OCI-LY7 (cell line): ENCODE results near the gene KIF17. TPM values are rescaled to one million over a fixed set of nuclear protein-coding genes. Genes with fewer than 3 reads are reported as not detected.

Source experiments
- BruUV-seq: library from RNA; stranded (reverse); fragments of 400-500 nt; replicated peaks from 2 replicates; lab custom pipeline; 2021; lab: Mats Ljungman, UMichigan
- CTCF ChIA-PET: fragments of 300-600 bp; sonication (Branson Sonifier 250); formaldehyde crosslinking; loops from one replicate; lab custom pipeline; 2022; ENCODE audit warnings: antibody characterized with exemption; ENCODE audit not compliant: unreplicated experiment; lab: Charles Lee
- POLR2A ChIA-PET: fragments of 300-600 bp; sonication (Branson Sonifier 250); formaldehyde crosslinking; loops from one replicate; lab custom pipeline; 2022; ENCODE audit warnings: antibody characterized with exemption; lab: Charles Lee
- DNase-seq: peaks from one replicate; pipeline ENCODE4 v3.0.0-alpha.2; 2015; ENCODE audit warnings: low spot score
- H2AFZ ChIP-seq: fragments of 200-600 bp; sonication (generic), shearing (Covaris generic); 2 replicates; pipeline ENCODE4 v1.6.1; 2014; ENCODE audit warnings: mild to moderate bottlenecking, antibody characterized with exemption, low read length, moderate library complexity
- H3K27ac ChIP-seq: fragments of 200-600 bp; sonication (generic); 2 replicates; pipeline ENCODE4 v1.5.1; 2014; ENCODE audit warnings: mixed run types, low read depth, mild to moderate bottlenecking, moderate library complexity, low read length, inconsistent platforms; ENCODE audit not compliant: poor library complexity, severe bottlenecking
- H3K36me3 ChIP-seq: fragments of 200-600 bp; sonication (generic); 2 replicates; pipeline ENCODE4 v1.6.1; 2014; ENCODE audit warnings: mild to moderate bottlenecking, antibody characterized with exemption, low read length, moderate library complexity, mixed read lengths; ENCODE audit not compliant: insufficient read depth
- H3K4me1 ChIP-seq: fragments of 200-600 bp; sonication (generic); 2 replicates; pipeline ENCODE4 v1.5.1; 2014; ENCODE audit warnings: mild to moderate bottlenecking, low read length; ENCODE audit not compliant: insufficient read depth, poor library complexity, severe bottlenecking
- H3K4me2 ChIP-seq: fragments of 200-600 bp; sonication (generic); 2 replicates; pipeline ENCODE4 v1.6.1; 2014; ENCODE audit warnings: mild to moderate bottlenecking, low read length
- H3K4me3 ChIP-seq: fragments of 200-600 bp; sonication (generic); 2 replicates; pipeline ENCODE4 v1.5.1; 2014; ENCODE audit warnings: mild to moderate bottlenecking, low read depth, low read length; ENCODE audit not compliant: poor library complexity, severe bottlenecking
- H3K79me2 ChIP-seq: fragments of 200-600 bp; sonication (generic); 2 replicates; pipeline ENCODE4 v1.6.1; 2016; ENCODE audit warnings: low read depth, mild to moderate bottlenecking, low read length, moderate library complexity, mixed read lengths; ENCODE audit not compliant: insufficient read depth
- H3K9me2 ChIP-seq: fragments of 200-600 bp; sonication (generic); 2 replicates; pipeline ENCODE4 v1.6.1; 2016; ENCODE audit warnings: mild to moderate bottlenecking, low read length, mixed read lengths; ENCODE audit not compliant: insufficient read depth
- H3K9me3 ChIP-seq: fragments of 200-600 bp; sonication (generic); 2 replicates; pipeline ENCODE4 v1.6.1; 2014; ENCODE audit warnings: mild to moderate bottlenecking, mixed run types, low read length, mixed read lengths
- H4K20me1 ChIP-seq: fragments of 200-600 bp; sonication (generic); 2 replicates; pipeline ENCODE4 v1.6.1; 2014; ENCODE audit warnings: mild to moderate bottlenecking, antibody characterized with exemption, low read length, moderate library complexity, mixed read lengths; ENCODE audit not compliant: insufficient read depth
- CTCF ChIP-seq: fragments of 200-600 bp; sonication (generic); conservative IDR thresholded peaks from 2 replicates; pipeline ENCODE4 v1.5.1; 2014; ENCODE audit warnings: mild to moderate bottlenecking, antibody characterized with exemption, low read length, moderate library complexity, mixed read lengths
- EZH2phosphoT487 ChIP-seq: fragments of 200-600 bp; sonication (generic); IDR thresholded peaks from 2 replicates; pipeline ENCODE4 v1.6.1; 2018; ENCODE audit warnings: low read depth, borderline replicate concordance, mild to moderate bottlenecking, mixed run types, antibody characterized with exemption, low read length, moderate library complexity, mixed read lengths
- intact Hi-C: fragments of 100-400 bp; cut with micrococcal nuclease; formaldehyde crosslinking; loops from one replicate; pipeline ENCODE4 v1.10.0; 2022; ENCODE audit not compliant: unreplicated experiment
- total RNA-seq, 2 experiments: library from RNA; depleted of rRNA in 1 of 2; stranded (reverse); fragments of >200 nt in 1 of 2; shearing (Covaris generic) in 1 of 2; gene quantifications; 2 replicates each; pipeline ENCODE4 v1.2.3, GENCODE V29; 2014 to 2022

Gene KIF17
- total RNA-seq, 2 experiments from 2014 or later: 1.1 TPM; not detected in 1

- intact Hi-C loops: loop anchor here (2.0 to 10.0 kb wide), 3 partner anchors 58 to 418 kb away; no protein-coding TSS in a partner anchor
- Histone ChIP-seq H3K9me2 (no peaks in the 10 kb centered on the region), H3K9me3 (0 out of 2 replicates have a peak, but pooled peaks cover 10% of the 10 kb centered on the region), H3K4me3 (no peak overlapping the region), H3K27ac (no peak overlapping the region), H3K36me3 (no peaks in the 10 kb centered on the region), H3K4me1 (peaks cover 14% of the 10 kb centered on the region), H3K79me2 (no peaks in the 10 kb centered on the region), H3K4me2 (no peak overlapping the region), H2AFZ (peak overlapping the region; percentile 84; the same call in 1 of the 2 replicates), H4K20me1 (no peaks in the 10 kb centered on the region)
- BruUV-seq: no TSS peak
- DNase-seq: no peak
- ChIA-PET POLR2A (no interaction called here), CTCF (no interaction called here)
- TF ChIP-seq EZH2phosphoT487: no peak
- no peak for TF ChIP-seq CTCF
These were observed 85.4 kb downstream of the KIF17 start for GRCh38 chr1:20632386-20632785.

GRCh38 chr1:20630729-20631128 is 87.1 kb downstream of the KIF17 start:
- Histone ChIP-seq H3K36me3 (no peaks in the 10 kb centered on the region), H3K4me2 (no peak overlapping the region), H2AFZ (no peak overlapping the region), H3K9me2 (no peaks in the 10 kb centered on the region), H4K20me1 (no peaks in the 10 kb centered on the region), H3K9me3 (0 out of 2 replicates have a peak, but pooled peaks cover 10% of the 10 kb centered on the region), H3K4me3 (no peak overlapping the region), H3K4me1 (peaks cover 14% of the 10 kb centered on the region), H3K79me2 (no peaks in the 10 kb centered on the region), H3K27ac (no peak overlapping the region)
- no peak for TF ChIP-seq EZH2phosphoT487
- TF ChIP-seq CTCF: no peak
- POLR2A ChIA-PET: no interaction called here
- no peak for DNase-seq
- no TSS peak for BruUV-seq
- CTCF ChIA-PET: no interaction called here
- intact Hi-C loops: loop anchor here (5.0 to 10.0 kb wide), 2 partner anchors 88 to 416 kb away; no protein-coding TSS in a partner anchor

- Histone ChIP-seq H3K79me2 (no peaks in the 10 kb centered on the region), H4K20me1 (no peaks in the 10 kb centered on the region), H2AFZ (no peak overlapping the region), H3K9me2 (no peaks in the 10 kb centered on the region), H3K4me3 (no peak overlapping the region), H3K4me1 (no peaks in the 10 kb centered on the region), H3K27ac (no peak overlapping the region), H3K9me3 (0 out of 2 replicates have a peak, but pooled peaks cover 10% of the 10 kb centered on the region), H3K36me3 (no peaks in the 10 kb centered on the region), H3K4me2 (no peak overlapping the region)
- no peak for DNase-seq
- BruUV-seq: no TSS peak
- POLR2A ChIA-PET: no interaction called here
- CTCF ChIA-PET: no interaction called here
- TF ChIP-seq CTCF: no peak
- TF ChIP-seq EZH2phosphoT487: no peak
- intact Hi-C loops: no loop called here
These were observed 91.3 kb downstream of the KIF17 start for GRCh38 chr1:20626524-20626923.
